ENCODE data around the gene RTEL1.

DNA sequence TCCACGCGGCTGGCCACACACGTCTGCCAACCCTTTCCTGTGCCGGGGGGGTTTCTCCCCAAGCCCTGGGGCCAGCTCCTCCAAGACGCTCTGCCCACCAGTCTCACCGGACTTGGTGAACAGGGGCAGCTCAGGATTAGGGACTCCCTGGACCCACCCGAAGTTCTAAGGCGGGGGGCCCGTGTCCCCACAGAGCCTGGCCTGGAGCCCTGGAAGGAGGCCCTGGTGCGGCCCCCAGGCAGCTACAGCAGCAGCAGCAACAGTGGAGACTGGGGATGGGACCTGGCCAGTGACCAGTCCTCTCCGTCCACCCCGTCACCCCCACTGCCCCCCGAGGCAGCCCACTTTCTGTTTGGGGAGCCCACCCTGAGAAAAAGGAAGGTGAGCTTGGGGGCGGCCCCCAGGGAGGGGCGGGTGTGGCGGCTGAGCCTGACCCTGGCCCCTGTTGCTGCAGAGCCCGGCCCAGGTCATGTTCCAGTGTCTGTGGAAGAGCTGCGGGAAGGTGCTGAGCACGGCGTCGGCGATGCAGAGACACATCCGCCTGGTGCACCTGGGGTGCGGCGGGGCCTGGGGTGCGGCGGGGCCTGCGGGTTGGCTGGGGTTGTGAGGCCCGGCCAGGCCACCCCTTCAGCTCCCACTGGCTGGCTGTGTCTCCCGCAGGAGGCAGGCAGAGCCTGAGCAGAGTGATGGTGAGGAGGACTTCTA lies 83.7 kb downstream of the RTEL1 start:
- TF ChIP-seq CTCF (IDR thresholded peaks at IDR 0.05; ENCODE audit: low read length) (no peak), EZH2 (IDR thresholded peaks at IDR 0.05; ENCODE audit: borderline replicate concordance, low read length) (no peak)
